ENCODE data around the gene LDLRAD3.
"Not testable (repeated sequence)": the region's sequence is repeated elsewhere in the genome, so short reads cannot be mapped to it uniquely, and the experiment has no call there.

LDLRAD3 gene

GRCh38 chr11:36186340-36187175, 242.7 kb downstream of the LDLRAD3 start:
- no peak overlapping the region for H3K27ac ChIP-seq (ENCODE audit: low read length)
- TF ChIP-seq, protein P1, sequence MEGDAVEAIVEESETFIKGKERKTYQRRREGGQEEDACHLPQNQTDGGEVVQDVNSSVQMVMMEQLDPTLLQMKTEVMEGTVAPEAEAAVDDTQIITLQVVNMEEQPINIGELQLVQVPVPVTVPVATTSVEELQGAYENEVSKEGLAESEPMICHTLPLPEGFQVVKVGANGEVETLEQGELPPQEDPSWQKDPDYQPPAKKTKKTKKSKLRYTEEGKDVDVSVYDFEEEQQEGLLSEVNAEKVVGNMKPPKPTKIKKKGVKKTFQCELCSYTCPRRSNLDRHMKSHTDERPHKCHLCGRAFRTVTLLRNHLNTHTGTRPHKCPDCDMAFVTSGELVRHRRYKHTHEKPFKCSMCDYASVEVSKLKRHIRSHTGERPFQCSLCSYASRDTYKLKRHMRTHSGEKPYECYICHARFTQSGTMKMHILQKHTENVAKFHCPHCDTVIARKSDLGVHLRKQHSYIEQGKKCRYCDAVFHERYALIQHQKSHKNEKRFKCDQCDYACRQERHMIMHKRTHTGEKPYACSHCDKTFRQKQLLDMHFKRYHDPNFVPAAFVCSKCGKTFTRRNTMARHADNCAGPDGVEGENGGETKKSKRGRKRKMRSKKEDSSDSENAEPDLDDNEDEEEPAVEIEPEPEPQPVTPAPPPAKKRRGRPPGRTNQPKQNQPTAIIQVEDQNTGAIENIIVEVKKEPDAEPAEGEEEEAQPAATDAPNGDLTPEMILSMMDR (IDR thresholded peaks at IDR 0.05; ENCODE audit: low read depth, low read length): no peak
- TF ChIP-seq EZH2phosphoT487 (IDR thresholded peaks at IDR 0.05; ENCODE audit: low read depth): no peak
- no peak overlapping the region for H3K4me3 ChIP-seq (ENCODE audit: low read length)
- H4K20me1 ChIP-seq (ENCODE audit: insufficient read depth, low read length): no peaks in the 10 kb centered on the region
- H2AFZ ChIP-seq (ENCODE audit: low read depth, low read length): no peak overlapping the region
- H3K9me3 ChIP-seq (ENCODE audit: insufficient read depth, low read length): no peaks in the 10 kb centered on the region
- peaks cover 43% of the 10 kb centered on the region for H3K27me3 ChIP-seq (ENCODE audit: low read depth, low read length)
- H3K36me3 ChIP-seq (replicated peaks; ENCODE audit: low read depth, low read length): no peaks in the 10 kb centered on the region
- H3K9ac ChIP-seq (ENCODE audit: low read length): no peak overlapping the region
- no peaks in the 10 kb centered on the region for H3K4me1 ChIP-seq (ENCODE audit: low read length)
- no peak overlapping the region for H3K4me2 ChIP-seq (ENCODE audit: low read length)
- no peaks in the 10 kb centered on the region for H3K79me2 ChIP-seq (ENCODE audit: low read length)

DNA sequence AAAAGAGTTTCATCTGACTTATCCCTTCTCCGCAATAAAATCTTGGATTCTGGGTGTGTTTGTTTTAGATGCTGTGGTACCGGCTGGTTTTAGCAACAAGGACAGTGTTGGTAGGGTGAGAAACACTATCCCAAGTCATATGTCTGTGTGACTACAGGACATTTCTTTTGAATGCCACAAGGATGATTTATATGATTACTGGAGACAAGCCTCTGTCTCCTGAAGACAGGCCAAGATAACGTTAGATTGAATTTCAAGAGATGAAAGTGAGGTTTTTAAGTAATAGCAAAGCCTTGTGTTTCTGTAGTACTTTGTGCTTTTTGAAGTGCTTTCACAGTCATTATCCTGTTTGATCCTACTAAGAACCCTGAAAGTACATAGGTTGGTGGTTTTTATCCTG, 243.8 kb downstream of the LDLRAD3 start:
- H3K4me2 ChIP-seq (ENCODE audit: low read length): no peak overlapping the region
- H2AFZ ChIP-seq (ENCODE audit: low read depth, low read length): no peak overlapping the region
- H4K20me1 ChIP-seq (ENCODE audit: insufficient read depth, low read length): no peaks in the 10 kb centered on the region
- no peaks in the 10 kb centered on the region for H3K79me2 ChIP-seq (ENCODE audit: low read length)
- H3K9ac ChIP-seq (ENCODE audit: low read length): no peak overlapping the region
- TF ChIP-seq, protein P1 (IDR thresholded peaks at IDR 0.05; ENCODE audit: low read depth, low read length): no peak
- no peak for TF ChIP-seq EZH2phosphoT487 (IDR thresholded peaks at IDR 0.05; ENCODE audit: low read depth)
- no peaks in the 10 kb centered on the region for H3K9me3 ChIP-seq (ENCODE audit: insufficient read depth, low read length)
- no peaks in the 10 kb centered on the region for H3K36me3 ChIP-seq (replicated peaks; ENCODE audit: low read depth, low read length)
- H3K27me3 ChIP-seq (ENCODE audit: low read depth, low read length): peaks cover 37% of the 10 kb centered on the region
- H3K27ac ChIP-seq (ENCODE audit: low read length): no peak overlapping the region
- no peaks in the 10 kb centered on the region for H3K4me1 ChIP-seq (ENCODE audit: low read length)
- no peak overlapping the region for H3K4me3 ChIP-seq (ENCODE audit: low read length)

DNA sequence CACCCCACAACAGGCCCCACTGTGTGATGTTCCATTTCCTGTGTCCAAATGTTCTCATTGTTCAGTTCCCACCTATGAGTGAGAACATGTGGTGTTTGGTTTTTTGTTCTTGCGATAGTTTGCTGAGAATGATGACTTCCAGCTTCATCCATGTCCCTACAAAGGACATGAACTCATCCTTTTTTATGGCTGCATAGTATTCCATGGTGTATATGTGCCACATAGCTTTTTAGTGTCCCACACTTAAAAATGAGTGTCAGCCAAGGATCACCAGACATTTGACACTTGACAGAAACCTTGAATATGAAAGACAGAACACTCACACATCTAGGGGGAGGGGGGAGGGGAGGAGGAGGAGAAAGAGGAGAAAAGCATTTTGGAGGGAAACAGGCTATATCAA, 245.9 kb downstream of the LDLRAD3 start:
- H3K4me1 ChIP-seq (ENCODE audit: low read length); H3K9ac ChIP-seq (ENCODE audit: low read length); H4K20me1 ChIP-seq (ENCODE audit: insufficient read depth, low read length); H3K27ac ChIP-seq (ENCODE audit: low read length); H3K9me3 ChIP-seq (ENCODE audit: insufficient read depth, low read length); H3K79me2 ChIP-seq (ENCODE audit: low read length); H3K36me3 ChIP-seq (replicated peaks; ENCODE audit: low read depth, low read length); H3K4me3 ChIP-seq (ENCODE audit: low read length); H2AFZ ChIP-seq (ENCODE audit: low read depth, low read length); H3K4me2 ChIP-seq (ENCODE audit: low read length): not testable (repeated sequence)
- peaks cover 32% of the 10 kb centered on the region for H3K27me3 ChIP-seq (ENCODE audit: low read depth, low read length)

DNA sequence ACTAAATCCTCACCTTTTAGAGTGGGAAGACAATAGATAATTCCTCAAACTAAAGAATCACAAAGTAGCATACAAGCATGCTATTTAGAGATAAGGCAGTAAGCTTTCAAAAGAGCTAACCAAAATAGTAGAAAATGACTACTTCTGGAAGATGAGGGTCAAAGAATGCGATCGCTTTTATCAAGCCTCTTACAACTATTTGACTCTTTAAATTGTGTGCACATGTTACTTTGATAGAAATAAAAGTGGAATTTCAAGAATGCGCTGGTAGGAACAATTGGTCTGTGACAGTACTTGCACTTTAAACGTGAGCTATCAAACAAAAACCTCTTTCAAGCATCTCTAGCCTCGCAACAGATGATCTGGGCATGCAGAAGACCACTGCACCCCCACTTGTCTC, 248.1 kb downstream of the LDLRAD3 start:
- no peak overlapping the region for H3K9ac ChIP-seq (ENCODE audit: low read length)
- H4K20me1 ChIP-seq (ENCODE audit: insufficient read depth, low read length): no peaks in the 10 kb centered on the region
- no peak overlapping the region for H3K4me3 ChIP-seq (ENCODE audit: low read length)
- H3K36me3 ChIP-seq (replicated peaks; ENCODE audit: low read depth, low read length): no peaks in the 10 kb centered on the region
- H2AFZ ChIP-seq (ENCODE audit: low read depth, low read length): no peak overlapping the region
- H3K27ac ChIP-seq (ENCODE audit: low read length): no peak overlapping the region
- H3K4me1 ChIP-seq (ENCODE audit: low read length): no peaks in the 10 kb centered on the region
- no peaks in the 10 kb centered on the region for H3K79me2 ChIP-seq (ENCODE audit: low read length)
- H3K9me3 ChIP-seq (ENCODE audit: insufficient read depth, low read length): no peaks in the 10 kb centered on the region
- no peak for TF ChIP-seq EZH2phosphoT487 (IDR thresholded peaks at IDR 0.05; ENCODE audit: low read depth)
- TF ChIP-seq, protein P1 (IDR thresholded peaks at IDR 0.05; ENCODE audit: low read depth, low read length): no peak
- H3K4me2 ChIP-seq (ENCODE audit: low read length): no peak overlapping the region
- H3K27me3 ChIP-seq (ENCODE audit: low read depth, low read length): peaks cover 25% of the 10 kb centered on the region
